MM.1S (cell line): ENCODE measurements around the gene PDE1C.

Source experiments
- EZH2 ChIP-seq: fragments of 300-600 bp; sonication (generic); optimal IDR thresholded peaks from 2 replicates; pipeline ENCODE3; 2017; ENCODE audit warnings: low read depth, mild to moderate bottlenecking, antibody characterized with exemption, low read length, mixed read lengths
- EZH2phosphoT487 ChIP-seq: fragments of 300-600 bp; sonication (generic); IDR thresholded peaks from 2 replicates; pipeline ENCODE4 v1.6.1; 2018; ENCODE audit warnings: antibody characterized with exemption, low read length
- TF ChIP-seq, protein P1 (sequence below): fragments of 300-600 bp; sonication (generic); IDR thresholded peaks from 2 replicates; pipeline ENCODE4 v1.5.1; 2016; ENCODE audit warnings: antibody characterized with exemption, low read length, mixed read lengths

- TF ChIP-seq, protein P1, sequence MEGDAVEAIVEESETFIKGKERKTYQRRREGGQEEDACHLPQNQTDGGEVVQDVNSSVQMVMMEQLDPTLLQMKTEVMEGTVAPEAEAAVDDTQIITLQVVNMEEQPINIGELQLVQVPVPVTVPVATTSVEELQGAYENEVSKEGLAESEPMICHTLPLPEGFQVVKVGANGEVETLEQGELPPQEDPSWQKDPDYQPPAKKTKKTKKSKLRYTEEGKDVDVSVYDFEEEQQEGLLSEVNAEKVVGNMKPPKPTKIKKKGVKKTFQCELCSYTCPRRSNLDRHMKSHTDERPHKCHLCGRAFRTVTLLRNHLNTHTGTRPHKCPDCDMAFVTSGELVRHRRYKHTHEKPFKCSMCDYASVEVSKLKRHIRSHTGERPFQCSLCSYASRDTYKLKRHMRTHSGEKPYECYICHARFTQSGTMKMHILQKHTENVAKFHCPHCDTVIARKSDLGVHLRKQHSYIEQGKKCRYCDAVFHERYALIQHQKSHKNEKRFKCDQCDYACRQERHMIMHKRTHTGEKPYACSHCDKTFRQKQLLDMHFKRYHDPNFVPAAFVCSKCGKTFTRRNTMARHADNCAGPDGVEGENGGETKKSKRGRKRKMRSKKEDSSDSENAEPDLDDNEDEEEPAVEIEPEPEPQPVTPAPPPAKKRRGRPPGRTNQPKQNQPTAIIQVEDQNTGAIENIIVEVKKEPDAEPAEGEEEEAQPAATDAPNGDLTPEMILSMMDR, result no peak
- TF ChIP-seq EZH2 (no peak), EZH2phosphoT487 (no peak)
Measured at GRCh38 chr7:31710171-31710570, 360.0 kb downstream of the PDE1C start.
